Activated CD4-positive, alpha-beta T cell treated with anti-CD3 and anti-CD28 coated beads for 48 hours (primary cell): ENCODE measurements around the gene UCN.
"Not testable (repeated sequence)": the region's sequence is repeated elsewhere in the genome, so short reads cannot be mapped to it uniquely, and the experiment has no call there.

Experiments used
- DNase-seq: peaks from one replicate; pipeline ENCODE4 v3.0.0-alpha.2; 2020

UCN gene, protein sequence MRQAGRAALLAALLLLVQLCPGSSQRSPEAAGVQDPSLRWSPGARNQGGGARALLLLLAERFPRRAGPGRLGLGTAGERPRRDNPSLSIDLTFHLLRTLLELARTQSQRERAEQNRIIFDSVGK

DNA sequence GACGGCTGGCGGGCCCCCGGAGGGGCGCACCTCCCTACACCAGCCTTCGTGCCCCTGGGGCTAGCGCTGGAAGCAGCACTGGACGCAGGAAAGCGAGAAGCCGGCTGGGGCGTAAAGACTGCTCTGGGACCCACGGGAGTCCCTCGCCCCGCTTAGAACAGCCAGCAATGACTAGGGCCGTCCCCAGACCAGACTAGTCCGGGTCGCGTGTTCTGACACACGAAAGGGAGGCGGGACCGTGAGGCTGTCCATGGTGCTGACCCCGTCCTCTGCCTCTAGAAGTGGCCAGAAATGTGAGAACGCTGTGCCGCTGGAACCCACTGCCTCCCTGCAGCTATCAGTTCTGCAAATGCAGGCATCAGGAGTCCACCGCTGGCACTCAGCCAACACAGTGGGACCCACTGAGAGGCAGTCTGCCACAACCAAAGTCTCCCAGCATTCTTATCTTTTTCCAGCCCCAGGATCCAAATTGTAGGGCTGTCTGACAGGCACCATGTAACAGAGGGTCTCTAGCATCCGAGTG lies at the start of gene UCN:
Gene UCN (minus strand): TSS at position 87 of the 523 bp plus-strand sequence. CDS start 550 bp downstream, outside the sequence.
- peak; percentile 25 for DNase-seq

DNA sequence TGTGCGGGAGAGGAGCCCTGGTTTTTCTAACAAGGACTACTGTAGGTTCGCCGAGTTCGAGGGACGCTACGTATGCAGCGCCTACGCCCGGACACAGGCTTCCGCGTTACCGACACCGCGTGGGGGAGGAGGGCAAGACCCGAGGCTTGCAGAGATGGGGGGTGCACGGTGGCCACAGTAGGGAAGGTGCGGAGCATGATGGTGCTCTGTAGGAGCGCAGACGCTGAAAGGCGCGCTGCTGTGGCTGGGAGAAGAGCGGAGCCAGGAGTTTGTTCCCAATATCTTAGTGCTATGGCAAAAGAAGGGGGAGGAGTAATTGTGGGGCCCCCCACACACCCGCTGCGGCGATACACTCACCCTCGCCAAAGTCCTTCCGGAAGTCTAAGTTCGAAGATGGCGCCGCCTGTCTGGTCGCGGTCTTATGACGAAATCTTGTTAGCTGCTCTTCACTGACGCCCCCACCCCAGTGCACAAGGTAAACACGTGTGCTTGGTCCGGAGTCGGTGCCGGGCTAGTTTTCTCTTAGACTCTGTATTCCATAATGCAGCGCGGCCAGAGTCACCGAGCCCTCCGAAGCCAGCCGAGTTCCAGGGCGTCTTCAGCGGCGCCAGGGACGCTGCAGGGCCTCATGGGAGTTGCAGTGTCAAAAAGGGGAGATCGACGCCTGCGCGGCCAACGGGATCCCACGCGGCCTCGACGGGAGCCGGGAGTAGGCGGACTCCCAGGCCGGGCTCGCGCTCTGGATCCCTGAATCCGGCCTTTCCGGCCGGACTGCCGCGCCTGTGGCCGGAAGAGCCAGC lies 48.3 kb upstream of the UCN start, which contains the start of gene GTF3C2:
Gene GTF3C2 (minus strand): TSS at position 383 of the 800 bp plus-strand sequence. CDS start 13,210 bp downstream, outside the sequence.
- peak; percentile 96 for DNase-seq

DNA sequence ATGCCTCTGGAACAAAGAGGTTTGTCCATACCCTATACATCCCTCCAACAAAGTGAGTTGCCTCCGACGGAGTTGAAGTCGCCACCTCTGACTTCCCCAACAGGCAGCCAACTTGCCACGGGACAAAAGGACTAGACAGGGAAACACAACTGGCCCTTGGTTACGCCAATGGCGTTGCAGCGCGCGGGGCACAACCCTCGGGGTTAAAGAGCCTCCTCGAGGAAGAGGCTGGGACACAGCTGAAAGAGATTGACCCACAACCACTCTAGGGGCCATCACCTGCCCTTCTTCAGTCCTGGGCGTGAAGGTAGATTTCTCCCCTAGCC lies 47.8 kb upstream of the UCN start:
- DNase-seq, result no peak

DNA sequence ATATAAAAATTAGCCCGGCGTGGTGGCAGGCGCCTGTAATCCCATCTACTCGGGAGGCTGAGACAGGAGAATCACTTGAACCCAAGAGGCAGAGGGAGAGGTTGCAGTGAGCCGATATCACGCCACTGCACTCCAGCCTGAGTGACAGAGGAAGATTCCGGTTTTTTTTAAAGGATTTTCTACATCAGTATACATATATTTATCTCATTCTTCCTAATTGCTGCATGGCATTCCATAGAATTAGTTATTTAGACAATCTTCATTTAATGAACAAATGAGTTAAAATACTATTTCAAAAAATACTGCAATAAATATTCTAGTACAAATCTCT lies 46.3 kb upstream of the UCN start:
- no peak for DNase-seq

DNA sequence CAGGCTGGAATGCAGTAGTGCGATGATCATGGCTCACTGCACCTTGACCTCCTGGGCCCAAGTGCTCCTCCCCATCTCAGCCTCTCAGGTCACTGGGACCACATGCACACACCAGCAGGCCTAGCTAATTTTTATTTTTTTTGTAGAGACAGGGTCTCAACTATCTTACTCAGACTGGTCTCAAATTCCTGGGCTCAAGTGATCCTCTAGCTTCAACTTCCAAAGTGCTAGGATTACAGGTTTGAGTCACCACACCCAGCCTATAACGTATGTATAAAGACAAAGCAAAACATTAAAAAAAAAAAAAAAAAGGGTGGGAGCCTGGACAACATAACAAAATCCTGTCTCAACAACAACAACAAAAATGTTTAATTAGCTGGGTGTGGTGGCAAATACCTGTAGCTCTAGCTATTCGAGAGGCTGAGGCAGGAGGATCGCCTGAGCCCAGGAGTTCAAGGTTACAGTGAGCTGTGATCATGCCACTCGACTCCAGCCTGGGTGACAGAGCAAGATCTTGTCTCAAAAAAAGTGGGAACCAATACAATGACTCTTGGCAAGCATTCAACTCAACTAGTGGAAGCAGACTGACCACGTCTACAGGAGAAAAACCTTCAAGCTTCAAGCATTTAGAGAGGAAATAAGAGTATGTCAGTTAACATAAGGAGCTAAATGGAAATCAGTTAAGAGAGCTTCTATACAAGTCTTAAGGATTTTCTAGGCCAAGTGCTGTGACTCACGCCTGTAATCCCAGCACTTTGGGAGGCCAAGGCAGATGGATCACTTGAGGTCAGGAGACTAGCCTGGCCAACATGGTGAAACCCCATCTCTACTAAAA lies 45.7 kb upstream of the UCN start:
- no peak for DNase-seq

DNA sequence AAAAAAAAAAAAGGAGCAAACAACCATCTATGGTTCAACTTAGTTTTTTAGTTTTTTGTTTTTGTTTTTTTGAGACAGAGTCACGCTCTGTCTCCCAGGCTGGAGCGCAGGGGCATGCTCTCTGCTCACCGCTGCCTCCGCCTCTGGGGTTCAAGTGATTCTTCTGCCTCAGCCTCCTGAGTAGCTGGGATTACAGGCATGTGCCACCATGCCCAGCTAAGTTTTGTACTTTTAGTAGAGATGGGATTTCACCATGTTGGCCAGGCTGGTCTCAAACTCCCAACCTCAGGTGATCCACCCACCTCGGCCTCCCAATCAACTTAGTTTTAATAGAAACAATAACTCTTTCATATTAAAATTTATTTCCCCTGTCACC lies 45.1 kb upstream of the UCN start:
- not testable (repeated sequence) for DNase-seq

DNA sequence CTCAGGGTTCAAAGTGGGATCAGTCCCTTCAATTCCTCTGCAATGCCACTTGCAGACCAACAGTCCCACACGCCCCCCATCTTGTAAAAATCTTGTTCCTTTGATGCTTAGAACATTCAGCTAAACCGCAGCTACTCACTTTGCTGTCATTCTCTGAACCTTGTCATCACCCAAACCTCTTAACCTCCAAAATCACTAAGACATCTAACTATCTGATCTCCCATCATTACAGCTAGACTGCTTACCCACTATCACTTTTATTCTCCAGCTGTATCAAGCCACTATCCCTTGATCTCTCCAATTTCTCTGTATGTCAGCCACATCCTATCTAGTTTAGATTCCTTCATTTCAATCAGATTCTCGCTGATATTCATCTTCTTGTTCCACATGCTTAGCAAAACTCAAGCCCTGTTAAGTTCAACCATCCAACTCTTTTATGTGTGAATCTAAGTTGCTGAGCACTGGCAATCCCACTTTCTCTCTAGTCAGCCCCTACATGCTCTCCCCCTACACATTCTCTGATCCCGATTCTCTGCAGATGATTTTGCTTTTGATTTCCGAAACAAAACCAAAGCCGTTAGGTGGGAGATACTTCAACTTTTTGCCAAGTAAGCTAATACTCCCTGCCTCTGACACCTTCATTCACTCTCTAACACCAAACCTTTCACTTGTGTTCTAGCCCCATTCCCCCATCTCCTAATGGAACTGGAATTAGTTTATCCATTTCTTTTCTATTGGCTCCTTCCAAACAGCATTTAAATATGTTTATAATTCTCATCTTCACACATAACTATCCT lies 43.8 kb upstream of the UCN start:
- DNase-seq, result peak; percentile 23

DNA sequence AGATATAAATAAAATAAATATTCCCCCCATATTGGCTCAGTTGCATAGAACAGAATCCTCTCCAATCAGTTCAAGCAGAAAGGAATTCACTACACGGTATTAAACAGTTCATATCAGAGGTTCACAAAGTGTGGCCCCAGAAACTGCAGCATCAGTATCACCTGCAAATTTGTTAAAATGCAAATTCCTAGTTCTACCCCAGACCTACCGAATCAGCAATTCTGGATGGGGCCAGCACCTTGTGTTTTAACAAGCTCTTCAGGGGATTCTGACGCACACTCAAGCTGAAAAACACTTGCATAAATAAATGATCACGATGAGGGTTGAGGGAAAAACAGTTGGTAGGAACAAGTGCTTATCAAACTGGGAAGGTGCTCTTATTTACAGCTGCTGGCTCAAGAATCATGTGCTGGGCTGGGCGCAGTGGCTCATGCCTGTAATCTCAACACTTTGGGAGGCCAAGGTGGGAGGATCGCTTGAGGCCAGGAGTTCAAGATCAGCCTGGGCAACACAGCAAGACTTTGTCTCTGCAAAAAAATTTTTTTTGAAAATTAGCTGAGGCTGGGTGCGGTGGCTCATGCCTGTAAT lies 42.0 kb upstream of the UCN start:
- no peak for DNase-seq

DNA sequence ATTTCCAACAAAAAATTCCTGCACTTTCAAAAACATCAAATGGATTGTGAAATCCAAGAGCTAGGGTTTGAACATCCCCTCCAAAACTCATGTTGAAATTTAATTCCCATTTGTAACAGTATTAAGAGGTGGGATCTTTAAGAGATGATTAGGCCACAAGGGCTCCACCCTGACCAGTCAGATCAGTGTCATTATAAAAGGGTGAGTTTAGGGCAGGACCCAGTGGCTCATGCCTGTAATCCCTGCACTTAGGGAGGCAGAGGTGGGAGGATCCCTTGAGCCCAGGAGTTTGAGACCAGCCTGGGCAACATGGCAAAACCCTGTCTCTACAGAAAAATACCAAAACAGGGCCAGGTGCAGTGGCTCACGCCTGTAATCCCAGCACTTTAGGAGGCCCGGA lies 39.4 kb upstream of the UCN start:
- DNase-seq, result no peak

DNA sequence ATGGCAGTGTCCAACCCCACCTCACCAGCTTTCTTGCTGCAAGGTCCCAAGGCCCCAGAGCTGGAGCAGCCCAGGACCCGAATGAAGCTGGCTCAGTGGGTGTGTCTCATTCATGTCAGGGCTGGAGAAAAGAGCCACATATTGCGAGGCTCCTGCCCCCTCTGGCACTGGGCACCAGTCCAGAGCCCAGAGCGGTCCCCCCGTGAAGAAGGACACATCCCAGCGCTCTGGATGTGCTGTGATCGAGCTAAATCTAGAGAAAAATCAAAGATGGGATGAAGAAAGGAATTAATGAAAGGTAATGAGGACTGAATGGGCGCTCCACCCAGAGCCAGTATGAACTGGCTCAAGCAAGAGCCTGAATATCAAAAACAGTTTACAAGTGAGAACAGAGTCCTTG lies 27.9 kb upstream of the UCN start:
- DNase-seq, result no peak

DNA sequence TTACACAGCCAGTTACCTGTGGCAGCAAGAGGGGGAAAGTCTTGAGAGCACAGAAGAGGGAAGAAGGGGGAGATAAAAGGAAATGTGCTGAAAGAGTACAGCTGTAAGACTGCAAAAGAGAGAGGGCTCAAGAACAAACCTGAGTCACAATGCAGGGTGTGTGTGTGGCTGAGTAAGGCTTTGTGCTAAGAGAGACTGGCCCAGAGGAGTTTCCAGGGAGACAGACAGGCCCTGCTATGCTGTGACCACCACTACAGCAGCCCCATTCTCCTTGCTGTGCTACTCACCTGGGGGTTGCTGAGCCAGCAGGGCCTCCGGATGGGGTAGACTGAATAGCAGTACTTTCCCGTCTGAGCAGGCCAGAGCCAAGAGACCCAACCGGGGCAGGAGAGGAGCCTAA lies 27.1 kb upstream of the UCN start:
- DNase-seq, result no peak

DNA sequence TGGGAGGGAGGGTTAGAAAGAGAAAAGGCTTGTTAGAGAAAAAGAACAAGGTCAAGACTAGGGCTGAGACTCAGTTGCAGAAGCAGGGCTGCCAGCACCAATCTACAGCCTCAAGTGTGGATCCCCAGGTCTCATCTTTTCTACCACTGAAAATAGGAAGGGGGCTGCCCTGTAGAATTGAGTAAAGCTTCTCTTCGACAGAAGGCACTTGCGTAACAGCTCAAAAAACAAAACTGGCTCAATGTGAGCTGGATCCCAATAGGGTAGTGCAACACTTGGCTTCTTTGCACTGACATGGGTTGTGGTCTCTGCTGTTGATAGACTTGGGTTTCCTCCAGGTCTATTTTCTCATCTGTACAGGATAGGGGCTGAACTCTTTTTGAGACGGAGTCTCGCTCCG lies 16.5 kb upstream of the UCN start:
- DNase-seq, result no peak

DNA sequence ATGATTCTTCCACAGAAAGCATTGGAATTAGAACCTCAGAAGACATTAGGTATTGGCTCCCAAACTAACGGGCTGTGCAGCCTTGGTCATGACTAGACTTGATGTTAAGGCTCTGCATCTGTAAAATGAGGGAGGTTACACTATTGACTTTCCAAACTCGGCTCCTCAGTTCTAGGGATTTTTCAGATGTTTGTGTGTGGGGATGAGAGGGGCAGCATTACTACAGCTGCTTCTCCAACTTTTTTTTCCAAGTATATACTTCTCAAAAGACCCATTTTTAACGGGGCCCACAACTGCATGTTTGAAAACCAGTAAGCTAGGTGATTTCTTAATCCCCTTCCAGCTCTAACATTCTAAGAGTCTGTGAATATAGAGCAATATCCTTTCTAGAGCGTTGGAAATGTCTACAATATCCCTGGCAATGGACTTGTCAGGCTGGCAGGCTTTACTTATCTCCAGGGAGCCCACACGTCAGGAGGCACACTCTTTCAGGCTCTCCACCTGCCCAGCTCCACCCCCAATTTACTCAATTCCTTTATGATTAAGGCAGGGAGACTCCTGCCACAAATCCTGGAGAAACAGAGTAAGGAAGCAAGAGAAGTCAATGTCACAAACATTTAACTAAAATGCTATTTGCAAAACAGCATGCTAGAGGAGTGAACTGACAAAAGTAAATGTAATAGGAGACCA lies 15.5 kb upstream of the UCN start:
- DNase-seq, result no peak

DNA sequence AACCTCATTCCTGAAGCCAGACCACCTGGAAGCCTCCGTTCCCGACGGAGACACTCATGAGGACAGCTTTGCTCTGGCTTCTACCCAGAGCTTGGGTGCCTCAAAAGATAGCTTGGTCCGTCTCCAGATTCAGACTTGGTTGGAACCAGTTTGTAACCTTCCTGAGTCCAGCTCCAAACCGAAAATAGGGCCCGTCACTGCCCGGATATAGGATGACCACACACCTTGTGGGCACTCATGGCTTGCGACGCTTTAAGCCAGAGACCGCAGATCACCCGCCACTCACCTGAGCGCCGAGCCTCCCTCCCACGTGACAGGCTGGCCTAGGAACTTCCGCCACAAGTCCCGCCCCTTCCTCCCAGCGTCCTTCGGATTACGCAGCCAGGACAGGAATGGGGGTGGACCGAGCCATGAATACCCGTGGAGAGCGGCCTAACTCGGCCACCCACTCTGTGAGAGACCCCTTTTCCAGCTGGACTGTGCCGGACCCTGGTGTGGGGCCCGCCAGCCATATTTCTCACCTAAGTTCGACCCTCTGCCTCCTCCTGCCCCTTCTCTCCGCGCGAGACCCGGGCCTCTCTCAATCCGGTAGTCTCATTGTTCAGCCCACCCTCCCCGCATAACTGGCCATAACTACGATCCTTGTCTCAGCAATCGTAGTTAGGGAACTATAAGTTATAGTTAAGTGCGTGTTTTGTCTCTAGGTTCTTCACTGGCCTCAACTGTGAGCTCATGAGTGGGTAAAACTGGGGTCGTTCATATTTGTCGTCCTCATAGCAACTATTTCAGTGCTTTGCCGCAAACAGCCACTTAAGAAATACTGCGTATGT lies 14.7 kb upstream of the UCN start, which contains the start of gene MPV17:
Gene MPV17 (minus strand): TSS at position 332 of the 830 bp plus-strand sequence. CDS start 580 bp downstream, outside the sequence.
- DNase-seq, result peak; percentile 93

DNA sequence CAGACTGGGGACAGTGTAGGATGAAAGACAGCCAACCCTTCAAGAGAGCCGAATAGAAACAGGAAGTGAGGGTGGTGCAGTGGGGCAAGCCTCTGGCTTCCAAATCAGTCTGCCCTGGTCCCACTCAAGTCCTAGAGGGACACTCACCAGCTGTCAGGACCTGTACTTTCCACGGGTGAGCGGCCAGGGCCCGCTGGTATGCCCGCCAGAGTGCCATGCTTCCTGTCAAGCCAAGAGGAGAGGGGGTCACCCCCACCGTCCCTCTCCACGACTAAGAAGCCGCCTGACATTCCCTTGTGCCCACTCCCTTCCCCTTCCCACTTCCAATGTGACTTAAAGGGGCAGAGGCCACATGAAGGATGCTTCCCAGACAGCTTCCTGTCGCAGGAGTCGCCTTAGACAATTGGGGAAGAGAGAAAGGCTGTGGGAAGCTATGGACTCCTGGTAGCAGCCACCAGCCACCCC lies 14.1 kb upstream of the UCN start:
- DNase-seq, result no peak

DNA sequence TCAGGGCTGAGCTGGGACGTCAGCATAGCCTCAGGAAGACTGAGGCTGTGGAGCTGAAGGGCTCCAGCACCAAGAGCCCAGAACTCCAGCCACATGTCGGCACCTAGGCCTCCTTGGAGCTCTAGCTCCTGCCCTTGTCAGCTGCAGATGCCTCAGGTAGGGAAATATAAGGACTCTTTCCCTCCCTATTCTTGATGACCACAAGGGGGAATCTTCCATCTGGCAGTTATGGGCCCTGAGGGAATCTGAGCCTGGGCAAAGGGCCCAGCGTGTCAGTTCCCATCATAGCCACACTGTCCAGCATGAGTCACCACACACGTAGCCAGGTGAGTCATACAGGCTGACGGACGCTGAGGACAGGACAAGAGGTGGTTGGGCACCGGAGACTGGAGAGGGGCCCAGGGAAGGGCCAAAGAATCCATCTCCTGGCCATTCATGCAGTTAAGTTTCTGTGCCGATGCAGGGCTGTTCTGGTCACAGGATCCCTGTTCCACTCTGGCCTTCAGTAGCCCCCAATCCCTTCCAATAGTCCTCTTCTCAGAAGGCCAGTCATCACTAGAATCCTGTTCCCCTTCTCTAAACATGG lies 12.8 kb upstream of the UCN start:
- DNase-seq, result no peak

DNA sequence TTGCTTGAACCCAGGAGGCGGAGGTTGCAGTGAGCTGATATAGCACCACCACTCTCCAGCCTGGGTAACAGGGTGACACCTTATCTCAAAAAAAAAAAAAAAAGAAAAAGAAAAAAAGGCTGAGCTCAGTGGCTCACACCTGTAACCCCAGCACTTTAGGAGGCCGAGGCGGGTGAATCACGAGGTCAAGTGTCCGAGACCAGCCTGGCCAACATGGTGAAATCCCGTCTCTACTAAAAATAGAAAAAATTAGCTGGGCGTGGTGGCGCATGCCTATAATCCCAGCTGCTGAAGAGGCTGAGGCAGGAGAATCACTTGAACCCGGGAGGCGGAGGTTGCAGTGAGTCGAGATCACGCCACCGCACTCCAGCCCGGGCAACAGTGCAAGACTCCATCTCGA lies 11.6 kb upstream of the UCN start:
- not testable (repeated sequence) for DNase-seq

DNA sequence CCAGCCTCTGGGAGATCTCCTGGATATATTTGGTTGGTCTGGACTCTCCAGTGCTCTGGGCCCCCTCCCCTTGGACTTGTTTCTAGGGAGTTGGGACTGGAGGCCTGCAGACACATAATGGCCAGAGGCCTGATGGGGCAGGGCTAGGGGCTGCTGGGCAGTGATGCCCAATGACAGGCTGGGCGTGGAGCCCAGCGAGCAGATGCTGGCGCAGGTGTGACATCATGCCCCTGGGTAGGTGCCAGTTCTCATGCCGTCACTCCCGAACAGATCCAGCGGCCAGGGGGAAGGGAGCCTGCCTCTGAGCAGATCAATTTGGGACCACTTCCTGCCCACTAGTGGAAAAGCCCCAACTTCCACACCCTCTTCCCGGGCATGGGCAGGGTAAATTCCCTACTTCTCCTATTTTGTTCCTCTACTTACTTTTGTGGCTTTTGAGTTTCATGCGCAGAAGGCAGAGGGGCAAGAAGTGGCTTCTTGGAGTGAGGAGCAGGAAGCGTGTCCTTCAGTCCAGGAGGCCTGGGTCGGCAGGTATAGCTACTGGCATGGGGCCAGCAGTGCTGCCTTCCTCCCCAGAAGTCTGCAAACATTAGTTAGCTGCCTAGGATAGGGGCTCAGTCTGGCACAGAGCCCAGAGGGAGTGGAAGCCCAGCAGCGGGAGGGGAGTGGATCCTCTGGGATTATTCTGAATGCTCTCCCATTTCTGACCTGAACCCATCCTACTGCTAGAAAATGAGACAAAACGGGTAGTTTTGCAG lies 8.6 kb upstream of the UCN start:
- DNase-seq, result no peak

DNA sequence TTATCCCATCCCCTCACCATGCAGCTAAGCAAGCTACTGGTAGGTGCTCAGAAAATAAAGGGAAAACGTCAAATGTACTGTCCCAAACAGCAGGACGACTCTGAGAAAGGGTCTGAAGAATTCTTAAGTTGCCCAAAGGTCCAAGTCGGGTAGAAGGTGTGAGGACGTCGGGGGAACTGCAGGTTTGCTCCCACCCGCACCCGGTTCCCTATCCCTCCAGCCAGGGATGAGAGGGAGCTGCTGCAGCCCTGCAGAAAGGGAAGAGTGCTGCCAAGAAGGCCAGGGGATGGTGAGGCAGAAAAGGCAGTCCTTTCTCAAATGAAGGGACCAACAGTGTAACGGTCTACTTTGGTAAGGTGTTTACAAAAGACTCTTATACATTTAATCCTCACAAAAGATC lies 6.9 kb upstream of the UCN start:
- no peak for DNase-seq

DNA sequence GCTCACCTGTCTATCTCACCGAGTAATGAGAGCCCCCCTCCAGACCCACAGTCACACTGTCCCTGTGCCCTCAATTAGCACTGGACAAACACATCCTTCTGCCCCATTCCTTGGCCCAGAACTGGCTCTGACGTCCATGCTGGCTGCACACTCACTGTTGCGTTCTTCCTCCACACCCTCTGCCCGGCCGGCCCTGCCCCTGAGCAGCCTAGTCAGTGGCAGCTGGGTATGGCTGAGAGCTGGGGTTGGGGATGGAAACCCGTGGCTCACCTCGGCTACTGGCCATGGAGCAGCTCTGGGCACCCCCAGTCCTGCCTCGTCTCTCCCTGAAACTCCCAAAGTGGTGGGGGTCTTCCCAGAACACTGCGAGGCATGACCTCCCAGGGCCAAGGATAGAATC lies 6.5 kb upstream of the UCN start:
- DNase-seq, result no peak
